ENCODE results near the gene OSBPL10. TPM values are rescaled to one million over a fixed set of nuclear protein-coding genes. Genes with fewer than 3 reads are reported as not detected.

Gene OSBPL10
- total RNA-seq, 1 experiment from 2014 or later: 3.7 TPM

DNA sequence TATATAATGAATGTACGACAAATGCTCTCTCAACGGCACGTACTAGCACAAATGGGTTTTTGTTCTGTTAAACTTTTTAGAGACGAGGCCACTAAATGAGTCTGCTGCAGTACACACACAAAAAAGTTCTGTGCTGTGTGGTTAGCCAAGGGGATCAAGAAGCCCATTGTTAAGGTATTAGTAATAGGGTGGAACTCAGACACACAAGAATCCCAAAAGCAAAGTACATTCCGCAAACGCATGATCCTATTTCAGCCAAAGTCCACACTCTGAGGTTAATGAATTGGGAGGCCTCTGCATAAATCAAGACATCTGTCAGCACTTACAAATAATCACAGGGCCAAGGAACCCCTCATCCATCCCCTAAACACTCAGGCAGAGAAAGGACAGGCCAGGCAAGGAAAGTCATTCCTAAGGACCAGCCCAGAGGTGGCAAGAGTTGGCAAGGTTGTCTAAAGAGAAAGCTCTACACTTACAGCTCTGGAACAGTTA, 12.1 kb downstream of the OSBPL10 start:
- Histone ChIP-seq H3K4me3 (peak overlapping the region; percentile 17), H3K36me3 (no peaks in the 10 kb centered on the region), H3K27me3 (no peaks in the 10 kb centered on the region), H3K9me3 (no peaks in the 10 kb centered on the region)
- DNase-seq: peak; percentile 63

GRCh38 chr3:31968369-31968926, 12.6 kb downstream of the OSBPL10 start:
- H3K9me3 ChIP-seq: no peaks in the 10 kb centered on the region
- no peaks in the 10 kb centered on the region for H3K36me3 ChIP-seq
- no peak for DNase-seq
- no peaks in the 10 kb centered on the region for H3K27me3 ChIP-seq
- H3K4me3 ChIP-seq: peak overlapping the region; percentile 17

DNA sequence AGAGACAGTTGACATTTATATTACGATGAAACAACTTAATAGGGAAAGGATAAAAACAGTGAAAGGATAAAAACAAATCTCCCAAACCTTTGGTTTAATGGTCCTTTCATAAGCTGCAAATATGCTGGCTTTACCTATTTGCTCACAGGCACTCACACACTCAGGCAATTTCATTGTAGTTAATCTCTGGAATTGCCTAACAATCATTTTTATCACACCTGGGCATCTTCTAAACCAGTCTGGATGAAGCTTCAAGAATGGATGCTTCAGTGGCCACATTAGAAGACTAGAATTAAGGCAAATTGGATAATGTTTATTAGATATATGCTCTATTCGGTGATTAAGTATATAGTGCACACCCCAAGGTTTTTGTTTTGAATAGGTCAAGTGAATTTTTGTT, 13.5 kb downstream of the OSBPL10 start:
- H3K4me3 ChIP-seq: no peak overlapping the region
- no peaks in the 10 kb centered on the region for H3K9me3 ChIP-seq
- H3K36me3 ChIP-seq: no peaks in the 10 kb centered on the region

DNA sequence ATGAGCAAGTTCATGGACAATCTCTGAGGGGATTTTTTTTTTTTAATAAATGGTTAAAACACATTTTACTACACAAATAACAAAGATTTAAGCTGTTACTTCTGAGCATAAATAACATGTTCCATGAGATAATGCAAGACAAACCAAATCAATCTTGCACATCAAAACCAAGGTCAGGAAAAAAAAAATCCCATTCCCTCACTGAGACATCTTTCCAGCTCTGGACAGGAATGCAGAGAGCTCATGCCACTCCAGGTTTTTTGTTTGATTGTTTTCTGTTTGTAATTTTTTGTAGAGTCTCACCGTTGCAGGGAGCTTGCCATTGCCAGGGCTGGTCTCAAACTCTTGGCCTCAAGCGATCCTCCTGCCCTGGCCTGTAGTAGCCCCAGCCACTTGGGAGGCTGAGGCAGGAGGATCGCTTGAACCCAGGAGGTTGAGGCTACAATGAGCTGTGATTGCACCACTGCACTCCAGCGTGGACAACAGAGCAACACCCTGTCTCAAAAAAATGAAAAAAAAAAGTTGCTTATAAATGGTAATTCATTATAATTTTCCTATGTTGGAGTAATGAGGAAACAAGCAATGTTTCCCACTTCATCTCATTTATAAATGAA, 14.0 kb downstream of the OSBPL10 start:
- no peaks in the 10 kb centered on the region for H3K9me3 ChIP-seq
- no peaks in the 10 kb centered on the region for H3K36me3 ChIP-seq
- H3K27me3 ChIP-seq: no peaks in the 10 kb centered on the region
- H3K4me3 ChIP-seq: no peak overlapping the region
- DNase-seq: no peak

More for the DNA sequence above, 13.5 kb downstream of the OSBPL10 start:
- no peak for DNase-seq
- no peaks in the 10 kb centered on the region for H3K27me3 ChIP-seq

DNA sequence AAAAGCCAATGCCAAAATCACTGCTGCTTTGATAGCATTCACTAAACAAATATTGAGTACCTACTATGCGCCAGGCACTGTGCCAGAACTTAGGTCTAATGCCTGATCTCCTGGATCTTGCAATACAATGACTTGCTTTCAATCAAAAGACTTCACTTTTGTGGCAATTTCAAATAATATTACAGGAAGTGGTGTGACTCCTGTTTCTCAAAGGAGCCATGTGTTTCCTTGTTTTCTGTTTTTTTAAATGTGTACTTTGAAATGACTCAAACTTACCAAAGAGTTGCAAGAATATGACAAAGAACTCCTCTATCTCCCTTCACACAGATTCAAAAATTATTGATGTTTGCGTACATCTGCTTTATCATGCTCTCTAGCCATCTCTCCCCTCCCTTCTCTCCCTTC, 18.3 kb downstream of the OSBPL10 start:
- H3K36me3 ChIP-seq: no peaks in the 10 kb centered on the region
- H3K27me3 ChIP-seq: no peaks in the 10 kb centered on the region
- H3K4me3 ChIP-seq: no peak overlapping the region
- H3K9me3 ChIP-seq: no peaks in the 10 kb centered on the region
- DNase-seq: no peak

DNA sequence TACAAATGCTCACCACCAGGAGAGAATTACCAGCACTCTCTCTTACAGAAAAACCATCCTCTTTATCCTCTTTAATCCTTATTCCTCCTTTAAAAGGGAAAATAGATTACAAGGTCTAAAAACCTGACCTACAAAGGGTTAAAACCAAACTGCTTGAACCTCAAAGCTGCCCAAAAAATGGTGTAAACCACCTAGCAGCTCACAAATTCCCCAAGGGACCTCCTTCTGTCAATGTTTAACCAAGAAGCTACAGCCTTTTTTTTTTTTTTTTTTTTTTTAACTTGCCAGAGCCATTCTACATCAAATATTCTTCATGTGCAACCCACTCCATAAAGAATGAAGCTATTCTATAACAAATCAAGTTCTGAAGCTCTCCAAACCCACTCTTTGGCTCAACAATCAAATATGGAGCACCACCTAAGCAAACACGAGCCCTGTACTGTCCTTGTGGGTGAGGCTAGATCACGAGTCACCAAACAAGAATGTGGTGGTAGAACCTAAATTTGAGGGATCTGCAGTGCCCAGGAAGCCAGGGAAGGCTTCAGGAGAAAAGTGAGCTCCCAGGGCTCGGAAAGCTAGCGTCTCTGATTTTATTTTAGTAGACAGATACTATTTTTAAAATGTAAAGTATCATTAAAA, 20.1 kb downstream of the OSBPL10 start:
- Histone ChIP-seq H3K4me3 (no peak overlapping the region), H3K27me3 (no peaks in the 10 kb centered on the region), H3K9me3 (no peaks in the 10 kb centered on the region), H3K36me3 (no peaks in the 10 kb centered on the region)
- peak; percentile 42 for DNase-seq

DNA sequence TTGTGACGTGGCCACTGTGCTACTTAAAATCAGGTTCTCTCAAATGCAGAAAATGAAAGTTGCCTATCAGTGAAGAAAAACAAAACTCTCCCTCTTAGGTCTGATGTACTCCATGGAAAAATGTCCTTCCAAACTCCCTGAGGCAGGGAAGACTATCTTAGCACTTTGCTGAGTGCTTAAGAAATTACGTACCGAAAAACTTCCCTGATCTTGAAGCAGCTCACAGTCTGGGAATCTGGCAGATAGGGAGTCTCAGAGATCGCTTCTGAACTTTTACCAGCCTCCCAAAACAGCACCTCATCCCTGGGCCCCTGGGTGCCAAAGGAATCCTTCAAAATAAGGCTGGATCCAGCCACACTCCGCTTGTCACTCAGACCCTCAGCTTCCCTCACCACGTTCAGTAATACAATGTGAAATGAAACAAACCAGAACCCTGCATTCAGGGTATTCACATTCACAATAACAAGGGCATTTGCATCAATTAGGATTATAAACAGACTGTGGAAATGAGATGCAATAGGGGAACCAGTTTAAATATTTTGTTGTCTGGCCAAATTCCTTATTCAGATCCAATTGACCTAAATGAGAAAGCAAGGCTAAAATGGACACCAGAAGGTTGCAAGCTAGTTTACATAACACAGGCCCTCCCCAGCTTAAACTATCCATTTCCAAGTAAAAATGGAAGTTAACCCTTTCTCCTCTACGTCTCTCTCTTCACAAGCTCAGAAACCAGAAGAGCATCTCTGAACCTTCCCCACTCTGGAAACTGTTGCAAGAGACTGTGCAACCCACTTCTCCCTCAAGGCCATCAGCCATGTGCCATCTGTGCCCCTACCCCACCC, 20.9 kb downstream of the OSBPL10 start:
- Histone ChIP-seq H3K27me3 (no peaks in the 10 kb centered on the region), H3K4me3 (peak overlapping the region; percentile 1; the same call in 1 of the 2 replicates), H3K36me3 (no peaks in the 10 kb centered on the region), H3K9me3 (no peaks in the 10 kb centered on the region)
- DNase-seq: no peak

DNA sequence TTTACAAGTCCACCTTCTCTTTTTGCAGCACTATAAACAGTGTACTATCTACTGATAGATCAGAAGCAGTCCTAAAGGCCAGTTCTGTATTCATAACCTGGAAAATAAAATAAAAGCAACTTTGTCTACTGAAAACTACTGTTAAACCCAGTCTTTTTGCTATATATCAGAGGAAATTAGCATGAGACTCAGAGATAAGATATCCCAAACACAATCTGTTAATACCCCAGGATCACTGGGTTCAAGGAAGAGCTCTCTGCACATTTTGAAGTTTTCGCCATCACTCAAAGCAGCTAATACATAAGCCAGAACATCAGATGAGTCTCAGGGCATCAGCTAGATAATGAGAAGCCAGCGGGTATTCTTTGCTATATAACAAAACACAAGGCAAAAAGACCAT, 21.8 kb downstream of the OSBPL10 start:
- no peak for DNase-seq
- H3K4me3 ChIP-seq: no peak overlapping the region
- H3K36me3 ChIP-seq: no peaks in the 10 kb centered on the region
- H3K27me3 ChIP-seq: no peaks in the 10 kb centered on the region
- no peaks in the 10 kb centered on the region for H3K9me3 ChIP-seq

- Histone ChIP-seq H3K36me3 (no peaks in the 10 kb centered on the region), H3K9me3 (no peaks in the 10 kb centered on the region), H3K27me3 (no peaks in the 10 kb centered on the region), H3K4me3 (no peak overlapping the region)
- DNase-seq: no peak
Observed at GRCh38 chr3:31958701-31959152, 22.3 kb downstream of the OSBPL10 start.

- no peak for DNase-seq
- Histone ChIP-seq H3K4me3 (no peak overlapping the region), H3K9me3 (no peaks in the 10 kb centered on the region), H3K27me3 (no peaks in the 10 kb centered on the region), H3K36me3 (no peaks in the 10 kb centered on the region)
Observed at GRCh38 chr3:31957106-31957505, 24.0 kb downstream of the OSBPL10 start.

DNA sequence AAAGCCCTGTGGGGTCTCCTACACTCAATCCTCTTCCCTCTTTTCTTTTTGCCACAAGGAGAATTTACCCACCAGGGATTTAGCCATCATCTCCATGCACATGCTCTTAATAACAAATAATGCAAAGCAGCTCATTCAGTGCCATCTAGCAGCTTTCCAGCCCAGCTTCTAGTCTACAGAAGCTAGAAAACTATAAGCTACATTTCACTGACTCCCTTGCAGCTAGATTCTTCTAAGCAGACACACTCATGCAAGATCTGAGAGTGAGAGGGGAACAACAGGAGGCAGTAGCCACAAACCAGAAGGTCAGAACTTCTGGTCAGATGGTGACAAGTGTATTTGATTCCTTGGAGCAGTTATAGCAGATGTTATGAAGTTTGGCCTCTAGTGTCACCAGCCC, 25.5 kb downstream of the OSBPL10 start:
- Histone ChIP-seq H3K4me3 (no peak overlapping the region), H3K9me3 (no peaks in the 10 kb centered on the region), H3K27me3 (no peaks in the 10 kb centered on the region), H3K36me3 (no peaks in the 10 kb centered on the region)
- no peak for DNase-seq

GRCh38 chr3:31953636-31954035, 27.4 kb downstream of the OSBPL10 start:
- H3K36me3 ChIP-seq: no peaks in the 10 kb centered on the region
- H3K9me3 ChIP-seq: no peaks in the 10 kb centered on the region
- H3K4me3 ChIP-seq: no peak overlapping the region
- no peaks in the 10 kb centered on the region for H3K27me3 ChIP-seq
- DNase-seq: no peak

GRCh38 chr3:31953091-31953490, 28.0 kb downstream of the OSBPL10 start:
- no peak for DNase-seq
- H3K9me3 ChIP-seq: no peaks in the 10 kb centered on the region
- H3K36me3 ChIP-seq: no peaks in the 10 kb centered on the region
- no peak overlapping the region for H3K4me3 ChIP-seq
- H3K27me3 ChIP-seq: no peaks in the 10 kb centered on the region

- Histone ChIP-seq H3K36me3 (no peaks in the 10 kb centered on the region), H3K9me3 (no peaks in the 10 kb centered on the region), H3K4me3 (no peak overlapping the region), H3K27me3 (no peaks in the 10 kb centered on the region)
- no peak for DNase-seq
Observed at GRCh38 chr3:31952205-31952604, 28.9 kb downstream of the OSBPL10 start.

DNA sequence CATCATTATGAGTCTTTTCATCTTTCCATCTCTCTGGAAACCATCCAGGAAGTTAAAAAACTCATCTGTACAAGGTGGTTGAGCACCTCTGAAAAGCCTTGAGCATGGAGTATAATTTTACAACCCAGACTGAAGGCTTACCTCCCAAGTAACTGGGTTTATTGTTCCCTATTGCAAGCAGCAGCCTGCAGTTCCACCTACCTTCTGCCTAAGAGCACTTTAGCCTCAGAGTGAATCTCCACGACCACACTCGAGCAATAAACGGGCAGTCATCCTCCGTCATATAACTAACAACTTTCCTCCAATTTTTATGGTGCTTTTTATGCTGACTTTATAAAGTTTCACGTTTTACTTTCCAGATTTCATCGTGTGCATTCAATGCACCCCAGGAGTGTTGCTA, 32.8 kb downstream of the OSBPL10 start:
- no peak overlapping the region for H3K4me3 ChIP-seq
- DNase-seq: no peak
- no peaks in the 10 kb centered on the region for H3K9me3 ChIP-seq
- H3K27me3 ChIP-seq: no peaks in the 10 kb centered on the region
- H3K36me3 ChIP-seq: no peaks in the 10 kb centered on the region

DNA sequence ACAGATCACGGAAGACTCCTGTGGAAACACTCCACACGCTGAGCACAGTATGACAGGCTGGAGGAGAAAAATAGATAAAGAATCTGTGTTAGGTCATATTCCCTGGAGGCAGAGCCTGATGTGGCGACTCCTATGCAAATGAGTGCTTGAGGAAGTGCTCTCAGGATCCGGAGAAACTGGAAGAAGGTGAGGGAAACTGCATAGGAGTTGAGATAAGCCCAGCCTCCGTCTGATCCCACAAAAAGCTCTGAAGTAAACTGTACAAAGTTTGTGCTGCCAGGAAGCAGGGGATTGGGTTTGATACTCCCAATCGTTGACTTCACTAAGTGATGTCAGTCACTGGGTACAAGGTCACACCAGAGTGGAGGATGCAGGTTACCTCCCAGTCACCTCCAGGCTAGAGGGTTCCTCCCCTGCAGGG, 33.4 kb downstream of the OSBPL10 start:
- Histone ChIP-seq H3K36me3 (no peaks in the 10 kb centered on the region), H3K4me3 (no peak overlapping the region), H3K27me3 (no peaks in the 10 kb centered on the region), H3K9me3 (no peaks in the 10 kb centered on the region)
- DNase-seq: no peak

- H3K36me3 ChIP-seq: no peaks in the 10 kb centered on the region
- H3K4me3 ChIP-seq: no peak overlapping the region
- no peak for DNase-seq
- no peaks in the 10 kb centered on the region for H3K9me3 ChIP-seq
- H3K27me3 ChIP-seq: no peaks in the 10 kb centered on the region
Observed at GRCh38 chr3:31947162-31947561, 33.9 kb downstream of the OSBPL10 start.

Measured in MG63 (cell line).